OCI-LY1 (cell line): ENCODE results near the gene SIM2.

ENCODE experiments used
- EZH2 ChIP-seq: fragments of 200-600 bp; sonication (generic), shearing (Covaris generic); IDR thresholded peaks from 2 replicates; pipeline ENCODE4 v1.8.0; 2017; ENCODE audit warnings: borderline replicate concordance, mixed run types, mild to moderate bottlenecking, antibody characterized with exemption, low read length, moderate library complexity, mixed read lengths
- TF ChIP-seq, protein P1 (sequence below): fragments of 200-600 bp; sonication (generic), shearing (Covaris generic); IDR thresholded peaks from 2 replicates; pipeline ENCODE4 v1.5.1; 2017; ENCODE audit warnings: mild to moderate bottlenecking, antibody characterized with exemption, low read length, moderate library complexity, mixed read lengths

DNA sequence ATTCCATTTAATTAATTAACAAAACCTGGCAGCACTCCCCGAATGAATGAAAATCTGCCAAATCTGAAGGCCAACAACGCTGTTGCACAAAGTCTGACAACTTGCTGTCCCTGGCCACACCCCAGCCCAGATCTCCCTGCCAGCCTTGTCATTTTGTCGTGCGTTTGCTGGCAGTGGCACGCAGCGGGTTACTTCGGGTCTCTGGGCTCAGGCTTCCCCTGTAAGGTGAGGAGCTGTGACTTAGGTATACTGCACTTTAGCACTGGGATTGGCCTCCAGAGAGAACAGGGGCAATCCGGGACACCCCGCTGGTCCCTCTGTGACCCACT is 34.3 kb upstream of the SIM2 start:
- TF ChIP-seq, protein P1, sequence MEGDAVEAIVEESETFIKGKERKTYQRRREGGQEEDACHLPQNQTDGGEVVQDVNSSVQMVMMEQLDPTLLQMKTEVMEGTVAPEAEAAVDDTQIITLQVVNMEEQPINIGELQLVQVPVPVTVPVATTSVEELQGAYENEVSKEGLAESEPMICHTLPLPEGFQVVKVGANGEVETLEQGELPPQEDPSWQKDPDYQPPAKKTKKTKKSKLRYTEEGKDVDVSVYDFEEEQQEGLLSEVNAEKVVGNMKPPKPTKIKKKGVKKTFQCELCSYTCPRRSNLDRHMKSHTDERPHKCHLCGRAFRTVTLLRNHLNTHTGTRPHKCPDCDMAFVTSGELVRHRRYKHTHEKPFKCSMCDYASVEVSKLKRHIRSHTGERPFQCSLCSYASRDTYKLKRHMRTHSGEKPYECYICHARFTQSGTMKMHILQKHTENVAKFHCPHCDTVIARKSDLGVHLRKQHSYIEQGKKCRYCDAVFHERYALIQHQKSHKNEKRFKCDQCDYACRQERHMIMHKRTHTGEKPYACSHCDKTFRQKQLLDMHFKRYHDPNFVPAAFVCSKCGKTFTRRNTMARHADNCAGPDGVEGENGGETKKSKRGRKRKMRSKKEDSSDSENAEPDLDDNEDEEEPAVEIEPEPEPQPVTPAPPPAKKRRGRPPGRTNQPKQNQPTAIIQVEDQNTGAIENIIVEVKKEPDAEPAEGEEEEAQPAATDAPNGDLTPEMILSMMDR, result no peak
- no peak for TF ChIP-seq EZH2
